AG09309 (cell line): ENCODE measurements around the gene FLVCR2.

Source experiments
- DNase-seq: peaks from one replicate; pipeline ENCODE4 v3.0.0-alpha.2; 2010; ENCODE audit warnings: low read depth
- H3K4me3 ChIP-seq: 2 replicates; pipeline ENCODE4 v1.5.1; 2011; ENCODE audit warnings: mild to moderate bottlenecking, low read depth, low read length, moderate library complexity; ENCODE audit not compliant: control insufficient read depth
- CTCF ChIP-seq: IDR thresholded peaks from 2 replicates; pipeline ENCODE4 v1.5.1; 2011; ENCODE audit warnings: mild to moderate bottlenecking, low read depth, low read length, inconsistent platforms; ENCODE audit not compliant: insufficient read depth, control insufficient read depth; ENCODE audit errors: missing control alignments

Gene FLVCR2

GRCh38 chr14:75579338-75579864, 981 bp downstream of the FLVCR2 start:
- no peak overlapping the region for H3K4me3 ChIP-seq
- TF ChIP-seq CTCF: no peak
- DNase-seq: no peak

- TF ChIP-seq CTCF: no peak
- H3K4me3 ChIP-seq: no peak overlapping the region
- no peak for DNase-seq
These were observed 1.5 kb downstream of the FLVCR2 start for GRCh38 chr14:75579882-75580281.

GRCh38 chr14:75587388-75587787, 9.0 kb downstream of the FLVCR2 start:
- no peak for DNase-seq
- no peak overlapping the region for H3K4me3 ChIP-seq
- no peak for TF ChIP-seq CTCF

GRCh38 chr14:75589931-75590330, 11.5 kb downstream of the FLVCR2 start:
- TF ChIP-seq CTCF: no peak
- no peak for DNase-seq
- no peak overlapping the region for H3K4me3 ChIP-seq

GRCh38 chr14:75591331-75591946, 13.0 kb downstream of the FLVCR2 start:
- no peak for DNase-seq
- TF ChIP-seq CTCF: no peak
- H3K4me3 ChIP-seq: no peak overlapping the region

- TF ChIP-seq CTCF: no peak
- DNase-seq: no peak
- no peak overlapping the region for H3K4me3 ChIP-seq
These were observed 13.7 kb downstream of the FLVCR2 start for GRCh38 chr14:75591987-75592575.
